ENCODE measurements around the gene DLGAP4. TPM values are rescaled to one million over a fixed set of nuclear protein-coding genes. Genes with fewer than 3 reads are reported as not detected.

DLGAP4 gene
- total and polyA plus RNA-seq, 2 of the 13 experiments (the other 11 are each of a cell fraction or from before 2014, with no cell fraction given), result 15.2 to 26.7 TPM

DNA sequence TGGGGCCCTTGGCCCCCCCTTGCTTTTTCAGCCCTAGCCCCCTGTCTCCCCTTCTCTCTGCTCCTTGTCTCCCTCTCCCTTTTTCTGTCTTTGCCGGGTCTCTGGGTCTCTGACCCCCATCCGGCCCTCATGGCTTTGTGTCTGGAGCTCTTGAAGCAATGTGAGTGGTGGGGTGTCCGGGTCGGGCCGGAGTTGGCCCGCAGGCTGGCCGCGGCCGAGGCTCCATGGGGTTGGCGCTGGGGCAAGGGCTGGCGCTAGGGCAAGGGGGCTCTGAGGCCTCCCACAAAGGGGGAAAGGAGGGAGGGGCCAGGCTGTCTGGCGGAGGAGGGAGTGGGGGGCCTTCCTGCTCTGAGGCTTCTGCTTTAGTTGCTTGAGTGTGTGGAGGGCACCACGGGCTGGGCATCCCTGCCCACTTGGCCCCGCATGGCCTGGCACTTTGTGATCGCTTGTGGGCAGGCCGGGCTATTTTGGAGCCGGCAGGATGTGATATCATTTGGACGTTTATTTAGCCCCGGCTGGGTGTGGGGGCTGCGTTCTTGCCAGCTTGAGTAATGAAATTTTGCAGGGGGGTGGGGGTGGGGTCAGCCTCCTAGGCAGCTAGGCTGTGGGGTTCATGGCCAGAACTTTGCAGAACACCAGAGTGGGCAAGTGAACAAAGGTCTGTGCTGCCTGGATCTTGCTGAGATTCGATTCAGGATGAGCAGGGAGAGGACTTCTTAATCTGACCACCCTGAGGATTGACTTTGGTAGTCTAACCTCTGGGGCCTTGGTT is 156.5 kb downstream of the DLGAP4 start (continued):
- no peak for TF ChIP-seq BCL6 (CRISPR knock-in tag; IDR thresholded peaks at IDR 0.05)
- TF ChIP-seq WIZ (CRISPR knock-in tag; IDR thresholded peaks at IDR 0.05), result 0 out of 2 replicates have a peak, but pooled peaks have one; percentile 55
- TF ChIP-seq ZNF33B (CRISPR knock-in tag; IDR thresholded peaks at IDR 0.05), result peak; percentile 7
- TF ChIP-seq, protein P1, sequence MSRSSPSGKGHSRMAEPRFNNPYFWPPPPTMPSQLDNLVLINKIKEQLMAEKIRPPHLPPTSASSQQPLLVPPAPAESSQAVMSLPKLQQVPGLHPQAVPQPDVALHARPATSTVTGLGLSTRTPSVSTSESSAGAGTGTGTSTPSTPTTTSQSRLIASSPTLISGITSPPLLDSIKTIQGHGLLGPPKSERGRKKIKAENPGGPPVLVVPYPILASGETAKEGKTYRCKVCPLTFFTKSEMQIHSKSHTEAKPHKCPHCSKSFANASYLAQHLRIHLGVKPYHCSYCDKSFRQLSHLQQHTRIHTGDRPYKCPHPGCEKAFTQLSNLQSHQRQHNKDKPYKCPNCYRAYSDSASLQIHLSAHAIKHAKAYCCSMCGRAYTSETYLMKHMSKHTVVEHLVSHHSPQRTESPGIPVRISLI (CRISPR knock-in tag; IDR thresholded peaks at IDR 0.05; ENCODE audit: borderline replicate concordance), result no peak
- TF ChIP-seq, protein P2, sequence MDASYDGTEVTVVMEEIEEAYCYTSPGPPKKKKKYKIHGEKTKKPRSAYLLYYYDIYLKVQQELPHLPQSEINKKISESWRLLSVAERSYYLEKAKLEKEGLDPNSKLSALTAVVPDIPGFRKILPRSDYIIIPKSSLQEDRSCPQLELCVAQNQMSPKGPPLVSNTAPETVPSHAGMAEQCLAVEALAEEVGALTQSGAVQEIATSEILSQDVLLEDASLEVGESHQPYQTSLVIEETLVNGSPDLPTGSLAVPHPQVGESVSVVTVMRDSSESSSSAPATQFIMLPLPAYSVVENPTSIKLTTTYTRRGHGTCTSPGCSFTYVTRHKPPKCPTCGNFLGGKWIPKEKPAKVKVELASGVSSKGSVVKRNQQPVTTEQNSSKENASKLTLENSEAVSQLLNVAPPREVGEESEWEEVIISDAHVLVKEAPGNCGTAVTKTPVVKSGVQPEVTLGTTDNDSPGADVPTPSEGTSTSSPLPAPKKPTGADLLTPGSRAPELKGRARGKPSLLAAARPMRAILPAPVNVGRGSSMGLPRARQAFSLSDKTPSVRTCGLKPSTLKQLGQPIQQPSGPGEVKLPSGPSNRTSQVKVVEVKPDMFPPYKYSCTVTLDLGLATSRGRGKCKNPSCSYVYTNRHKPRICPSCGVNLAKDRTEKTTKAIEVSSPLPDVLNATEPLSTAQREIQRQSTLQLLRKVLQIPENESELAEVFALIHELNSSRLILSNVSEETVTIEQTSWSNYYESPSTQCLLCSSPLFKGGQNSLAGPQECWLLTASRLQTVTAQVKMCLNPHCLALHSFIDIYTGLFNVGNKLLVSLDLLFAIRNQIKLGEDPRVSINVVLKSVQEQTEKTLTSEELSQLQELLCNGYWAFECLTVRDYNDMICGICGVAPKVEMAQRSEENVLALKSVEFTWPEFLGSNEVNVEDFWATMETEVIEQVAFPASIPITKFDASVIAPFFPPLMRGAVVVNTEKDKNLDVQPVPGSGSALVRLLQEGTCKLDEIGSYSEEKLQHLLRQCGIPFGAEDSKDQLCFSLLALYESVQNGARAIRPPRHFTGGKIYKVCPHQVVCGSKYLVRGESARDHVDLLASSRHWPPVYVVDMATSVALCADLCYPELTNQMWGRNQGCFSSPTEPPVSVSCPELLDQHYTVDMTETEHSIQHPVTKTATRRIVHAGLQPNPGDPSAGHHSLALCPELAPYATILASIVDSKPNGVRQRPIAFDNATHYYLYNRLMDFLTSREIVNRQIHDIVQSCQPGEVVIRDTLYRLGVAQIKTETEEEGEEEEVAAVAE (CRISPR knock-in tag; IDR thresholded peaks at IDR 0.05; ENCODE audit: borderline replicate concordance), result no peak
- TF ChIP-seq FOXO1 (CRISPR knock-in tag; IDR thresholded peaks at IDR 0.05), result no peak
- peak; percentile 71 for TF ChIP-seq ZNF546 (CRISPR knock-in tag; conservative IDR thresholded peaks at IDR 0.05)
- TF ChIP-seq ZNF274 (CRISPR knock-in tag; IDR thresholded peaks at IDR 0.05), result no peak
- TF ChIP-seq PATZ1 (CRISPR knock-in tag; IDR thresholded peaks at IDR 0.05), result peak; percentile 56
- peak; percentile 15; the same call in 1 of the 2 replicates for TF ChIP-seq CHD4 (IDR thresholded peaks at IDR 0.05; ENCODE audit: borderline replicate concordance, low read length)
- TF ChIP-seq, protein P3, sequence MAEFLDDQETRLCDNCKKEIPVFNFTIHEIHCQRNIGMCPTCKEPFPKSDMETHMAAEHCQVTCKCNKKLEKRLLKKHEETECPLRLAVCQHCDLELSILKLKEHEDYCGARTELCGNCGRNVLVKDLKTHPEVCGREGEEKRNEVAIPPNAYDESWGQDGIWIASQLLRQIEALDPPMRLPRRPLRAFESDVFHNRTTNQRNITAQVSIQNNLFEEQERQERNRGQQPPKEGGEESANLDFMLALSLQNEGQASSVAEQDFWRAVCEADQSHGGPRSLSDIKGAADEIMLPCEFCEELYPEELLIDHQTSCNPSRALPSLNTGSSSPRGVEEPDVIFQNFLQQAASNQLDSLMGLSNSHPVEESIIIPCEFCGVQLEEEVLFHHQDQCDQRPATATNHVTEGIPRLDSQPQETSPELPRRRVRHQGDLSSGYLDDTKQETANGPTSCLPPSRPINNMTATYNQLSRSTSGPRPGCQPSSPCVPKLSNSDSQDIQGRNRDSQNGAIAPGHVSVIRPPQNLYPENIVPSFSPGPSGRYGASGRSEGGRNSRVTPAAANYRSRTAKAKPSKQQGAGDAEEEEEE (CRISPR knock-in tag; IDR thresholded peaks at IDR 0.05; ENCODE audit: borderline replicate concordance), result no peak
- no peak for TF ChIP-seq FOXJ3 (CRISPR knock-in tag; IDR thresholded peaks at IDR 0.05; ENCODE audit: borderline replicate concordance)
- TF ChIP-seq AGO1 (IDR thresholded peaks at IDR 0.05; ENCODE audit: low read depth, low read length, poor library complexity, severe bottlenecking), result peak; percentile 55
- TF ChIP-seq JARID2 (CRISPR knock-in tag; IDR thresholded peaks at IDR 0.05; ENCODE audit: insufficient replicate concordance), result no peak
- TF ChIP-seq MEIS2 (CRISPR knock-in tag; IDR thresholded peaks at IDR 0.05), result no peak
- 0 out of 2 replicates have a peak, but pooled peaks have one; percentile 5 for TF ChIP-seq PHF8 (CRISPR knock-in tag; IDR thresholded peaks at IDR 0.05)
- TF ChIP-seq MED13 (CRISPR knock-in tag; IDR thresholded peaks at IDR 0.05), result no peak
- peak; percentile 42; the same call in 1 of the 2 replicates for TF ChIP-seq ZNF121 (CRISPR knock-in tag; IDR thresholded peaks at IDR 0.05)
- peak; percentile 24; the same call in 1 of the 2 replicates for TF ChIP-seq ZNF543 (CRISPR knock-in tag; IDR thresholded peaks at IDR 0.05)
- TF ChIP-seq HOXA7 (CRISPR knock-in tag; IDR thresholded peaks at IDR 0.05), result no peak

Measured in HepG2 (cell line).